D721Med (cell line): ENCODE measurements around the gene RYR1.
"Not testable (repeated sequence)": the region's sequence is repeated elsewhere in the genome, so short reads cannot be mapped to it uniquely, and the experiment has no call there.

Source experiments
- DNase-seq: peaks from one replicate; pipeline ENCODE4 v3.0.0; 2011; ENCODE audit warnings: low spot score; ENCODE audit not compliant: insufficient read length
- FAIRE-seq: peaks from 2 replicates; lab custom pipeline; 2011; peaks lifted over from hg19 to GRCh38; lab: Jason Lieb, UNC
- CTCF ChIP-seq: IDR thresholded peaks from 2 replicates; pipeline ENCODE4 v1.5.1; 2012; ENCODE audit warnings: mild to moderate bottlenecking, control low read depth; ENCODE audit not compliant: insufficient read depth; ENCODE audit errors: missing control alignments

The RYR1 gene

DNA sequence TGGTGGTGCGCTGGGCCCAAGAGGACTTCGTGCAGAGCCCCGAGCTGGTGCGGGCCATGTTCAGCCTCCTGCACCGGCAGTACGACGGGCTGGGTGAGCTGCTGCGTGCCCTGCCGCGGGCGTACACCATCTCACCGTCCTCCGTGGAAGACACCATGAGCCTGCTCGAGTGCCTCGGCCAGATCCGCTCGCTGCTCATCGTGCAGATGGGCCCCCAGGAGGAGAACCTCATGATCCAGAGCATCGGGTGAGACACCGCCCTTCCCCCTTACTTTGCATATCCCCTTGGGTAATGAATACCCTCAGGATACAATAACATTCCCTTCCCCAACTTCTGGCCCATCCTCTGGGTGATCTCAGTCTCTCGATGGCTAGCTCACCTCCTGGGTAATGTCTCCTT is 60.9 kb downstream of the RYR1 start:
- FAIRE-seq (no peak), DNase-seq (no peak)
- TF ChIP-seq CTCF, result no peak

DNA sequence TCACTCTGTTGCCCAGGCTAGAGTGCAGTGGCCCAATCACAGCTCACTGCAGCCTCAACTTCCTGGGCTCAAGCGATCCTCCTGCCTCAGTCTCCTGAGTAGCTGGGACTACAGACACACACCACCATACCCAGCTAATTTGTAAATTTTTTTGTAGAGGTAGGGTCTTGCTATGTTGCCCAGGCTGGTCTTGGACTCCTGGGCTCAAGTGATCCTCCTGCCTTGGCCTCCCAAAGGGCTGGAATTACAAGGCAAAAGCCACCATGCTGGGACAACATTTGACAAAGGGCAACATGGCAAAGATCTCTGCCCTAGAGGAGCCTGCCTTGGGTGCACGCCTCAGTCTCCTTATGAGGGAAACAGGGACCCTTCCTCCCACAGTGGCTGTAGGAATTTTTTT is 61.9 kb downstream of the RYR1 start:
- DNase-seq, FAIRE-seq: not testable (repeated sequence)

DNA sequence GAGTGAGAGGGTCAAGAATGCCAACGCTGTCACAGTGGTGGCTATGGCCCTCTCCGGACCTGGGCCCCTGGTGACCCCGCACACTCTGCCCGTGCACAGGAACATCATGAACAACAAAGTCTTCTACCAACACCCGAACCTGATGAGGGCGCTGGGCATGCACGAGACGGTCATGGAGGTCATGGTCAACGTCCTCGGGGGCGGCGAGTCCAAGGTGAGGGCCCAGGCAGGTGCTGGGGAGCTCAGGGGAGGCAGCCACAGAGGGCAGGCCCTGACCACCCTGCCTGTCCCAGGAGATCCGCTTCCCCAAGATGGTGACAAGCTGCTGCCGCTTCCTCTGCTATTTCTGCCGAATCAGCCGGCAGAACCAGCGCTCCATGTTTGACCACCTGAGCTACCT is 62.6 kb downstream of the RYR1 start:
- FAIRE-seq, result no peak
- no peak for TF ChIP-seq CTCF
- no peak for DNase-seq

DNA sequence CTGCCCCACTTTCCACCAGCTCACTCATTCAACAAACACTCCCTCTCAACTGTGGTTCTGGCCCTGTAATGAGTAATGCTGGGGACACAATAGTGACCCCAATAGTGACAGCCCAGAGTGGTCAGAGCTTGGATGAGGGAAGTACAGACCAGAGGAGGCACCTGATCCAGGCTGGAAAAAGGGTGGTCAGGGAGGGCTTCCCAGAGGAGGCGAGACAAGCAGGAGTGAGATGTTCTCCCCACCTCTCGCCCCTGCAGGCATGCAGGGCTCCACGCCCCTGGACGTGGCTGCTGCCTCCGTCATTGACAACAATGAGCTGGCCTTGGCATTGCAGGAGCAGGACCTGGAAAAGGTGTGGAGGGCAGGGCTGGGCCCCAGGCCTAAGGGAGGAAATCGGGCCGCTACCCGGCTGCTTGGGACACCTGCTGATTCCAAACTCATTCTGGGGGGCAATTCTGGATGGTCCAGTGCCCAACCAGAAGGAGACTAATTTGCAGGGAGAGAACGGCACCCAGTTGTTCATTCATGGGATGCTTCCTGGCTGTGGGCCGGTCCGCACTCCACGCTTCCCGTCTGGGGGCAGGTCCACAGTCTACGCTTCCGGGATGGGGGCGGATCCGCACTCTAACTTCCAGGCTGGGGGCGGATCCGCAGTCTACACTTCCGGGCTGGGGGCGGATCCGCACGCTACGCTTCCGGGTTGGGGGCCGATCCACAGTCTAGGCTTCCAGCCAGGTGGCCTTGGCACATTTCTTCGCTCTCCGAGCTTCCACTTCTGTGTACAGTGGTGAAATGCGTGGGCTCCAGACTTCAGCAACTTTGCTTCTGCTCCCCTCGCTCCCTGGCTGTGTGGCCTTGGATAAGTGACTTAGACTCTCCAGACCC is 63.4 kb downstream of the RYR1 start:
- DNase-seq (no peak), FAIRE-seq (no peak)
- no peak for TF ChIP-seq CTCF

DNA sequence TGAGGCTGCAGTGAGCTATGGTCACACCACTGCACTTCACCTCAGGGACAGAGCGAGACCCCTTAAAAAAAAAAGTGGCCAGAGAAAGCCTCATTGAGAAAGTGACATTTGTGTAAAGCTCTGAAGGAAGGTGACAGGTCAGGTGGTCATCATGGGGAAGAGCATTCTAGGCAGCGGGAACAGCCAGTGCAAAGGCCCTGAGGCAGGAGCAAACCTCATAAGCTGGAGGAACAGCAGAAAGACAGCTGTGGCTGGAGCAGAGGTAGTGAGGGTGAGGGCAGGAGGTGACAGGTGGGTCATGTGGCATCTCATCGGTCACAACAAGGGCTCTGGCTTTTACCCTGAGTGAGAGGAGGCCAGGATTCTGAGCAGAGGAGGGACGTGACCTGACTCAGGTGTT is 64.4 kb downstream of the RYR1 start:
- no peak for DNase-seq
- FAIRE-seq, result no peak
- TF ChIP-seq CTCF, result no peak

DNA sequence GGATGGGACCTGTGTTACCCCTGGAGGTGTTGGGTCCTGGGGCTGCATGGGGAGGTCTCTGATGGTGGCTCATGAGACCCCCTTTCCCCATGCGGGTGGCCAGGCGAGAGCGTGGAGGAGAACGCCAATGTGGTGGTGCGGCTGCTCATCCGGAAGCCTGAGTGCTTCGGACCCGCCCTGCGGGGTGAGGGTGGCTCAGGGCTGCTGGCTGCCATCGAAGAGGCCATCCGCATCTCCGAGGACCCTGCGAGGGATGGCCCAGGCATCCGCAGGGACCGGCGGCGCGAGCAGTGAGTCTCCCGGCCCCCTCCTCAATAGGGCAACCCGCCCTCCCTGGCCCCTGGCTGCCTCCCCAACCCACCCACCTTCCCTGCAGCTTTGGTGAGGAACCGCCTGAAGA is 66.0 kb downstream of the RYR1 start:
- TF ChIP-seq CTCF, result no peak
- FAIRE-seq, result no peak
- no peak for DNase-seq

DNA sequence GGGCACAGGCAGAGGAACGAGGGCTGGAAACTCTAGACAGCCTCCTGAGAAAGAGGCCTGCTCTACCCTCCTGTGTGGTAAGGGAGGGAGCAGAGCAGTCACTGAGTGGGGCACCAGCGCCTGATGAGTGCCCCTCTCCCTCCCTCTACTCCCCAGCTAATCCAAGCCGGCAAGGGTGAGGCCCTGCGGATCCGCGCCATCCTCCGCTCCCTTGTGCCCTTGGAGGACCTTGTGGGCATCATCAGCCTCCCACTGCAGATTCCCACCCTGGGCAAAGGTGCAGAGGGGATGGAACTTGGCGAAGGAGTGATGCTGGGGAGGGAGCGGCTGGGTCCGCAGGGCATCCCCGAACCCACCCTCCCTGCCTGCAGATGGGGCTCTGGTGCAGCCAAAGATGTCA is 67.0 kb downstream of the RYR1 start:
- FAIRE-seq, result no peak
- DNase-seq, result no peak
- no peak for TF ChIP-seq CTCF
